ENCODE measurements around the gene MS4A15.

- TF ChIP-seq CTCF (IDR thresholded peaks at IDR 0.05) (no peak), EZH2 (IDR thresholded peaks at IDR 0.05) (no peak), EZH2phosphoT487 (IDR thresholded peaks at IDR 0.05) (no peak)
Observed at GRCh38 chr11:60790726-60791125, 34.1 kb downstream of the MS4A15 start.
